DND-41 (cell line): ENCODE measurements around the gene TRIM69.
"Not testable (repeated sequence)": the region's sequence is repeated elsewhere in the genome, so short reads cannot be mapped to it uniquely, and the experiment has no call there.

Experiments
- CTCF ChIP-seq: IDR thresholded peaks from 2 replicates; pipeline ENCODE4 v1.5.1; 2012; ENCODE audit warnings: borderline replicate concordance, low read length, moderate library complexity, mild to moderate bottlenecking; ENCODE audit not compliant: poor library complexity, severe bottlenecking; ENCODE audit errors: extremely low read depth
- EZH2 ChIP-seq: IDR thresholded peaks from 3 replicates; pipeline ENCODE4 v1.6.1; 2012; ENCODE audit warnings: borderline replicate concordance, low read depth, mild to moderate bottlenecking, moderate library complexity, low read length, inconsistent platforms; ENCODE audit not compliant: severe bottlenecking

- TF ChIP-seq CTCF, EZH2: not testable (repeated sequence)
Observed at GRCh38 chr15:44720000-44720435, 16.3 kb upstream of the TRIM69 start.
